Astrocyte (in vitro differentiated cells and primary cell): ENCODE results near the gene L3MBTL4.

Experiments
- EZH2 ChIP-seq: IDR thresholded peaks from 2 replicates; pipeline ENCODE4 v1.6.1; 2012; ENCODE audit warnings: mild to moderate bottlenecking, low read length, inconsistent platforms; ENCODE audit not compliant: insufficient read depth
- TF ChIP-seq, protein P1 (sequence below): IDR thresholded peaks from 2 replicates; pipeline ENCODE4 v1.5.1; 2011; ENCODE audit warnings: low read depth, mild to moderate bottlenecking, inconsistent platforms, low read length, moderate library complexity; ENCODE audit not compliant: insufficient read depth

- TF ChIP-seq, protein P1, sequence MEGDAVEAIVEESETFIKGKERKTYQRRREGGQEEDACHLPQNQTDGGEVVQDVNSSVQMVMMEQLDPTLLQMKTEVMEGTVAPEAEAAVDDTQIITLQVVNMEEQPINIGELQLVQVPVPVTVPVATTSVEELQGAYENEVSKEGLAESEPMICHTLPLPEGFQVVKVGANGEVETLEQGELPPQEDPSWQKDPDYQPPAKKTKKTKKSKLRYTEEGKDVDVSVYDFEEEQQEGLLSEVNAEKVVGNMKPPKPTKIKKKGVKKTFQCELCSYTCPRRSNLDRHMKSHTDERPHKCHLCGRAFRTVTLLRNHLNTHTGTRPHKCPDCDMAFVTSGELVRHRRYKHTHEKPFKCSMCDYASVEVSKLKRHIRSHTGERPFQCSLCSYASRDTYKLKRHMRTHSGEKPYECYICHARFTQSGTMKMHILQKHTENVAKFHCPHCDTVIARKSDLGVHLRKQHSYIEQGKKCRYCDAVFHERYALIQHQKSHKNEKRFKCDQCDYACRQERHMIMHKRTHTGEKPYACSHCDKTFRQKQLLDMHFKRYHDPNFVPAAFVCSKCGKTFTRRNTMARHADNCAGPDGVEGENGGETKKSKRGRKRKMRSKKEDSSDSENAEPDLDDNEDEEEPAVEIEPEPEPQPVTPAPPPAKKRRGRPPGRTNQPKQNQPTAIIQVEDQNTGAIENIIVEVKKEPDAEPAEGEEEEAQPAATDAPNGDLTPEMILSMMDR, result no peak
- TF ChIP-seq EZH2, result no peak
Measured at GRCh38 chr18:6427286-6427685, 12.6 kb upstream of the L3MBTL4 start.
